ENCODE data around the gene CCDC137.

Gene CCDC137

GRCh38 chr17:81716674-81716996, 50.1 kb downstream of the CCDC137 start:
- no peak for DNase-seq

- no peak for DNase-seq
Observed at GRCh38 chr17:81717049-81717765, 50.7 kb downstream of the CCDC137 start.

- DNase-seq: no peak
Observed at GRCh38 chr17:81717766-81718089, 51.2 kb downstream of the CCDC137 start.

- no peak for DNase-seq
Observed at GRCh38 chr17:81719410-81720266, 53.1 kb downstream of the CCDC137 start.

GRCh38 chr17:81720267-81721071, 53.9 kb downstream of the CCDC137 start:
- DNase-seq: no peak

- DNase-seq: no peak
Observed at GRCh38 chr17:81722184-81723120, 55.9 kb downstream of the CCDC137 start.
